Gastrocnemius medialis (tissue), 4 donors: ENCODE data around the gene CLDN4. TPM values are rescaled to one million over a fixed set of nuclear protein-coding genes. Genes with fewer than 3 reads are reported as not detected.
"Not testable (repeated sequence)": the region's sequence is repeated elsewhere in the genome, so short reads cannot be mapped to it uniquely, and the experiment has no call there.

Experiments
- ATAC-seq, 2 donors: fragments of 150-250 bp; one replicate each; pipeline ENCODE4 v1.9.1; 2016
- DNase-seq, 2 donors: peaks; one replicate each; pipeline ENCODE4 v3.0.0-alpha.2; 2019
- H3K27ac ChIP-seq, 4 donors: fragments of 200-600 bp; sonication (generic); 1 replicate in 1 of 4; 2 replicates in 3 of 4; pipeline ENCODE4 v1.5.1; 2016 to 2018; ENCODE audit warnings: mild to moderate bottlenecking in 2 of 4, moderate library complexity in 1 of 4
- H3K27me3 ChIP-seq, 3 donors: fragments of 200-600 bp; sonication (generic) in 2 of 3; 1 replicate in 1 of 3; 2 replicates in 2 of 3; pipeline versions ENCODE4 v1.5.1 to v1.6.0; 2016 to 2019; ENCODE audit warnings: mild to moderate bottlenecking in 1 of 3, moderate library complexity in 1 of 3
- H3K36me3 ChIP-seq, 2 donors: fragments of 200-600 bp; sonication (generic) in 1 of 2; one replicate each; pipeline ENCODE4 v1.5.1; 2017 to 2018
- H3K4me1 ChIP-seq, 2 donors: fragments of 200-600 bp; sonication (generic) in 1 of 2; one replicate each; pipeline ENCODE4 v1.5.1; 2016 to 2017; ENCODE audit warnings: mild to moderate bottlenecking in 2 of 2
- H3K4me3 ChIP-seq, 4 donors: fragments of 200-600 bp; sonication (generic) in 3 of 4; 1 replicate in 1 of 4; 2 replicates in 3 of 4; pipeline ENCODE4 v1.5.1; 2016 to 2019; ENCODE audit warnings: mild to moderate bottlenecking in 2 of 4
- H3K9me3 ChIP-seq, 3 donors: fragments of 200-600 bp; sonication (generic) in 2 of 3; 1 replicate in 1 of 3; 2 replicates in 2 of 3; pipeline ENCODE4 v1.5.1; 2016 to 2019
- POLR2A ChIP-seq, 2 donors: fragments of 450-650 bp; IDR thresholded peaks; one replicate each; pipeline ENCODE4 v1.6.1; 2017; ENCODE audit warnings: antibody characterized with exemption in 2 of 2, mild to moderate bottlenecking in 2 of 2, moderate library complexity in 2 of 2
- in situ Hi-C, 4 donors: fragments of 200-750 bp; cut with MboI; loops; one replicate each; pipeline versions ENCODE4 v1.15.0 to v1.8.0; 2017; ENCODE audit warnings: low sequenced_read_pairs in 4 of 4
- intact Hi-C: fragments of 100-400 bp; cut with DNase I; formaldehyde crosslinking; loops from one replicate; pipeline ENCODE4 v1.15.1; 2023; ENCODE audit warnings: low total_unique reads
- total RNA-seq, 4 donors: library from RNA; depleted of rRNA; stranded (reverse); fragments of >200 nt; gene quantifications; one replicate each; pipeline versions ENCODE4 v1.1.0 to v1.2.3, GENCODE V29; 2016
- TF ChIP-seq, protein P1 (sequence below), 5 experiments: fragments of 450-650 bp in 3 of 5; fragments of 200-600 bp in 2 of 5; sonication (generic) in 2 of 5; IDR thresholded peaks in 4 of 5; conservative IDR thresholded peaks in 1 of 5; 1 replicate in 4 of 5; 2 replicates in 1 of 5; pipeline ENCODE4 v1.5.1; 2016 to 2019; ENCODE audit warnings: antibody characterized with exemption in 5 of 5, mild to moderate bottlenecking in 3 of 5, moderate library complexity in 3 of 5

CLDN4 gene
- 1 to 10 TPM in 1 of 4 donors, under 1 TPM in 3; 0.16 to 3.7 (median 0.42) TPM for total RNA-seq

GRCh38 chr7:73830681-73831583, at the start of gene CLDN4:
Gene CLDN4 (plus strand): TSS chr7:73830996. CDS start chr7:73831202, 206 bp downstream.
- no peaks in the 10 kb centered on the region for H3K36me3 ChIP-seq
- no peaks in the 10 kb centered on the region for H3K27me3 ChIP-seq
- intact Hi-C loops: no loop called here
- H3K27ac ChIP-seq: no peak within 1 kb of the TSS
- TF ChIP-seq POLR2A (IDR thresholded peaks at IDR 0.05): no peak
- TF ChIP-seq, protein P1, sequence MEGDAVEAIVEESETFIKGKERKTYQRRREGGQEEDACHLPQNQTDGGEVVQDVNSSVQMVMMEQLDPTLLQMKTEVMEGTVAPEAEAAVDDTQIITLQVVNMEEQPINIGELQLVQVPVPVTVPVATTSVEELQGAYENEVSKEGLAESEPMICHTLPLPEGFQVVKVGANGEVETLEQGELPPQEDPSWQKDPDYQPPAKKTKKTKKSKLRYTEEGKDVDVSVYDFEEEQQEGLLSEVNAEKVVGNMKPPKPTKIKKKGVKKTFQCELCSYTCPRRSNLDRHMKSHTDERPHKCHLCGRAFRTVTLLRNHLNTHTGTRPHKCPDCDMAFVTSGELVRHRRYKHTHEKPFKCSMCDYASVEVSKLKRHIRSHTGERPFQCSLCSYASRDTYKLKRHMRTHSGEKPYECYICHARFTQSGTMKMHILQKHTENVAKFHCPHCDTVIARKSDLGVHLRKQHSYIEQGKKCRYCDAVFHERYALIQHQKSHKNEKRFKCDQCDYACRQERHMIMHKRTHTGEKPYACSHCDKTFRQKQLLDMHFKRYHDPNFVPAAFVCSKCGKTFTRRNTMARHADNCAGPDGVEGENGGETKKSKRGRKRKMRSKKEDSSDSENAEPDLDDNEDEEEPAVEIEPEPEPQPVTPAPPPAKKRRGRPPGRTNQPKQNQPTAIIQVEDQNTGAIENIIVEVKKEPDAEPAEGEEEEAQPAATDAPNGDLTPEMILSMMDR (IDR thresholded peaks at IDR 0.05 in 4 of 5, conservative IDR thresholded peaks at IDR 0.05 in 1 of 5): no peak
- no peaks in the 10 kb centered on the region for H3K9me3 ChIP-seq
- in situ Hi-C loops: no loop called here
- DNase-seq (no peak), ATAC-seq (no peak)
- no peak within 1 kb of the TSS for H3K4me3 ChIP-seq
- H3K4me1 ChIP-seq: peaks cover 6 to 10% of the 10 kb centered on the region in 2 donors

DNA sequence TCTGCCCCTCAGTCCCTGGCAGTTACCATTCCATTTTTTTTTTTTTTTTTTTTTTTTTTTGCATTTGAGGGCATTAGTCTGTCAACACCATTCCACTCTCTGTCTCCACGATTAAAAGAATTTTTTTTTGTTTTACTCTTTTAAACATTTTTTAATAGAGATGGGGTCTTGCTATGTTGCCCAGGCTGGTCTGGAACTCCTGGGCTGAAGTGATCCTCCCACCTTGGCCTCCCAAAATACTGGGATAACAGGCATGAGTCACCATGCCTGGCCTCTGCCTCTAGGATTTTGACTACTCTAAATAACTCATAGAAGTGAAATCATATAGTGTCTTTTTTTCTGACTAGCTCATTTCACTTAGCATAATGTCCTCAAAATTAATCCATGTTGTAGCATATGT, 44.2 kb upstream of the CLDN4 start:
- no peaks in the 10 kb centered on the region for H3K4me1 ChIP-seq
- no peaks in the 10 kb centered on the region for H3K27me3 ChIP-seq
- no peak for TF ChIP-seq POLR2A (IDR thresholded peaks at IDR 0.05)
- TF ChIP-seq, protein P1 (IDR thresholded peaks at IDR 0.05 in 4 of 5, conservative IDR thresholded peaks at IDR 0.05 in 1 of 5): no peak
- ATAC-seq (no peak), DNase-seq (no peak)
- H3K27ac ChIP-seq: no peak overlapping the region
- intact Hi-C loops: no loop called here
- in situ Hi-C loops: no loop called here
- H3K36me3 ChIP-seq: no peaks in the 10 kb centered on the region
- H3K4me3 ChIP-seq: no peak overlapping the region
- no peaks in the 10 kb centered on the region for H3K9me3 ChIP-seq

DNA sequence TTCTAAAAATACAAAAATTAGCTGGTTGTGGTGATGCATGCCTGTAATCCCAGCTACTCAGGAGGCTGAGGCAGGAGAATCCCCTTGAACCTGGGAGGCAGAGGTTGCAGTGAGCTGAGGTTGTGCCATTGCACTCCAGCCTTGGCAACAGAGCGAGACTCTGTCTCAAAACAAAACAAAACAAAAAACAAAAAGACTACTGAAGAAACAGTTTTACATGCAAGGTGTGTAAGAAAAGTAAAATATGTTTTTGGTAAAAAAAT, 43.1 kb upstream of the CLDN4 start:
- H3K4me3 ChIP-seq, H3K36me3 ChIP-seq, ATAC-seq, in situ Hi-C loops, H3K27ac ChIP-seq, H3K9me3 ChIP-seq, DNase-seq, H3K4me1 ChIP-seq, intact Hi-C loops, H3K27me3 ChIP-seq: not testable (repeated sequence)

GRCh38 chr7:73789051-73789450, 41.7 kb upstream of the CLDN4 start:
- no peak overlapping the region for H3K27ac ChIP-seq
- no peak overlapping the region for H3K4me3 ChIP-seq
- intact Hi-C loops: no loop called here
- TF ChIP-seq, protein P1 (IDR thresholded peaks at IDR 0.05 in 4 of 5, conservative IDR thresholded peaks at IDR 0.05 in 1 of 5): no peak
- no peak for TF ChIP-seq POLR2A (IDR thresholded peaks at IDR 0.05)
- no peaks in the 10 kb centered on the region for H3K36me3 ChIP-seq
- no peaks in the 10 kb centered on the region for H3K9me3 ChIP-seq
- no peaks in the 10 kb centered on the region for H3K4me1 ChIP-seq
- H3K27me3 ChIP-seq: no peaks in the 10 kb centered on the region
- ATAC-seq (no peak), DNase-seq (no peak)
- in situ Hi-C loops: no loop called here

GRCh38 chr7:73791170-73791690, 39.6 kb upstream of the CLDN4 start:
- DNase-seq, H3K4me3 ChIP-seq, H3K4me1 ChIP-seq, intact Hi-C loops, H3K36me3 ChIP-seq, H3K27me3 ChIP-seq, ATAC-seq, H3K9me3 ChIP-seq, H3K27ac ChIP-seq, in situ Hi-C loops: not testable (repeated sequence)

DNA sequence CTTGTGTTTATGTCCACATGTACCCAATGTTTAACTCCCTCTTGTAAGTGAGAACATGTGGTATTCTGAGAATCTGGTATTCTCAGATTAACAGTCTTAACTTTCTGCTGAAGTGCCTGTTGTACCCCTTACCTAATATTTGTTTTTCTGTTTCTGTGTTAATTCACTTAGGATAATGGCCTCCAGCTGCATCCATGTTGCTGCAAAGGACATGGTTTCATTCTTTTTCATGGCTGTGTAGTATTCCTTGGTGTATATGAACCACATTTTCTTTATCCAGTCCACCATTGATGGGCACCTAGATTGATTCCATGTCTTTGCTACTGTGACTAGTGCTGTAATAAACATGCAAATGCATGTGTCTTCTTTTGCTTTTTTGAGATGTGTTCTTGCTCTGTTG, 35.6 kb upstream of the CLDN4 start:
- H3K9me3 ChIP-seq, H3K4me1 ChIP-seq, H3K27me3 ChIP-seq, ATAC-seq, H3K4me3 ChIP-seq, H3K27ac ChIP-seq, intact Hi-C loops, in situ Hi-C loops, H3K36me3 ChIP-seq, DNase-seq: not testable (repeated sequence)

DNA sequence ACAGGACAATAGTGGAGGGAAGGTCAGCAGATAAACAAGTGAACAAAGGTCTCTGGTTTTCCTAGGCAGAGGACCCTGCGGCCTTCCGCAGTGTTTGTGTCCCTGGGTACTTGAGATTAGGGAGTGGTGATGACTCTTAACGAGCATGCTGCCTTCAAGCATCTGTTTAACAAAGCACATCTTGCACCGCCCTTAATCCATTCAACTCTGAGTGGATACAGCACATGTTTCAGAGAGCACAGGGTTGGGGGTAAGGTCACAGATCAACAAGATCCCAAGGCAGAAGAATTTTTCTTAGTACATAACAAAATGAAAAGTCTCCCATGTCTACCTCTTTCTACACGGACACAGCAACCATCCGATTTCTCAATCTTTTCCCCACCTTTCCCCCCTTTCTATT, 34.1 kb upstream of the CLDN4 start:
- H3K4me3 ChIP-seq, ATAC-seq, H3K27ac ChIP-seq, H3K9me3 ChIP-seq, H3K36me3 ChIP-seq, DNase-seq, in situ Hi-C loops, H3K27me3 ChIP-seq, intact Hi-C loops, H3K4me1 ChIP-seq: not testable (repeated sequence)

GRCh38 chr7:73797176-73797575, 33.6 kb upstream of the CLDN4 start:
- in situ Hi-C loops, DNase-seq, H3K27me3 ChIP-seq, ATAC-seq, H3K36me3 ChIP-seq, H3K9me3 ChIP-seq, intact Hi-C loops, H3K4me1 ChIP-seq, H3K27ac ChIP-seq, H3K4me3 ChIP-seq: not testable (repeated sequence)
